ENCODE results near the gene RTF1. TPM values are rescaled to one million over a fixed set of nuclear protein-coding genes. Genes with fewer than 3 reads are reported as not detected.

RTF1 gene
- total RNA-seq, 3 donors from 2014 or later = 26.4 to 50.2 (median 33.1) TPM

GRCh38 chr15:41493205-41493901 is 76.5 kb downstream of the RTF1 start, which contains the start of gene ITPKA:
Gene ITPKA, plus strand, starts transcription at chr15:41493874. Its CDS starts 54 bp downstream, at chr15:41493928.
- intact Hi-C loops (cut with DNase I, micrococcal nuclease) = no loop called here
- Histone ChIP-seq H3K4me3 (peak within 1 kb of the TSS; percentile 34), H3K9me3 (no peaks in the 10 kb centered on the region), H3K36me3 (ENCODE audit: low read depth) (no peaks in the 10 kb centered on the region), H3K4me1 (ENCODE audit: low read depth) (peaks cover 33% of the 10 kb centered on the region)
- peak; percentile 70 for ATAC-seq
- DNase-seq = peak; percentile 93 to 95 (median 94)
- TF ChIP-seq, protein P1, sequence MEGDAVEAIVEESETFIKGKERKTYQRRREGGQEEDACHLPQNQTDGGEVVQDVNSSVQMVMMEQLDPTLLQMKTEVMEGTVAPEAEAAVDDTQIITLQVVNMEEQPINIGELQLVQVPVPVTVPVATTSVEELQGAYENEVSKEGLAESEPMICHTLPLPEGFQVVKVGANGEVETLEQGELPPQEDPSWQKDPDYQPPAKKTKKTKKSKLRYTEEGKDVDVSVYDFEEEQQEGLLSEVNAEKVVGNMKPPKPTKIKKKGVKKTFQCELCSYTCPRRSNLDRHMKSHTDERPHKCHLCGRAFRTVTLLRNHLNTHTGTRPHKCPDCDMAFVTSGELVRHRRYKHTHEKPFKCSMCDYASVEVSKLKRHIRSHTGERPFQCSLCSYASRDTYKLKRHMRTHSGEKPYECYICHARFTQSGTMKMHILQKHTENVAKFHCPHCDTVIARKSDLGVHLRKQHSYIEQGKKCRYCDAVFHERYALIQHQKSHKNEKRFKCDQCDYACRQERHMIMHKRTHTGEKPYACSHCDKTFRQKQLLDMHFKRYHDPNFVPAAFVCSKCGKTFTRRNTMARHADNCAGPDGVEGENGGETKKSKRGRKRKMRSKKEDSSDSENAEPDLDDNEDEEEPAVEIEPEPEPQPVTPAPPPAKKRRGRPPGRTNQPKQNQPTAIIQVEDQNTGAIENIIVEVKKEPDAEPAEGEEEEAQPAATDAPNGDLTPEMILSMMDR (IDR thresholded peaks at IDR 0.05) = no peak

DNA sequence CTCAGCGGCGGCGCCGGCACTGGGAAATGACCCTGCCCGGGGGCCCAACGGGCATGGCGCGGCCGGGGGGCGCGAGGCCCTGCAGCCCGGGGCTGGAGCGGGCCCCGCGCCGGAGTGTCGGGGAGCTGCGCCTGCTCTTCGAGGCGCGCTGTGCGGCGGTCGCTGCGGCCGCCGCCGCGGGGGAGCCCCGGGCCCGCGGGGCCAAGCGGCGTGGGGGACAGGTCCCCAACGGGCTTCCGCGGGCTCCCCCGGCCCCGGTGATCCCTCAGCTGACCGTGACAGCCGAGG is 77.0 kb downstream of the RTF1 start:
- H3K36me3 ChIP-seq (ENCODE audit: low read depth) = no peaks in the 10 kb centered on the region
- peak overlapping the region; percentile 34 for H3K4me3 ChIP-seq
- no peaks in the 10 kb centered on the region for H3K9me3 ChIP-seq
- peaks cover 33% of the 10 kb centered on the region for H3K4me1 ChIP-seq (ENCODE audit: low read depth)
- no peak for ATAC-seq
- TF ChIP-seq, protein P1 (IDR thresholded peaks at IDR 0.05) = no peak
- DNase-seq = peak in 1 of 3 donors; percentile 54
- intact Hi-C loops (cut with DNase I, micrococcal nuclease) = no loop called here

DNA sequence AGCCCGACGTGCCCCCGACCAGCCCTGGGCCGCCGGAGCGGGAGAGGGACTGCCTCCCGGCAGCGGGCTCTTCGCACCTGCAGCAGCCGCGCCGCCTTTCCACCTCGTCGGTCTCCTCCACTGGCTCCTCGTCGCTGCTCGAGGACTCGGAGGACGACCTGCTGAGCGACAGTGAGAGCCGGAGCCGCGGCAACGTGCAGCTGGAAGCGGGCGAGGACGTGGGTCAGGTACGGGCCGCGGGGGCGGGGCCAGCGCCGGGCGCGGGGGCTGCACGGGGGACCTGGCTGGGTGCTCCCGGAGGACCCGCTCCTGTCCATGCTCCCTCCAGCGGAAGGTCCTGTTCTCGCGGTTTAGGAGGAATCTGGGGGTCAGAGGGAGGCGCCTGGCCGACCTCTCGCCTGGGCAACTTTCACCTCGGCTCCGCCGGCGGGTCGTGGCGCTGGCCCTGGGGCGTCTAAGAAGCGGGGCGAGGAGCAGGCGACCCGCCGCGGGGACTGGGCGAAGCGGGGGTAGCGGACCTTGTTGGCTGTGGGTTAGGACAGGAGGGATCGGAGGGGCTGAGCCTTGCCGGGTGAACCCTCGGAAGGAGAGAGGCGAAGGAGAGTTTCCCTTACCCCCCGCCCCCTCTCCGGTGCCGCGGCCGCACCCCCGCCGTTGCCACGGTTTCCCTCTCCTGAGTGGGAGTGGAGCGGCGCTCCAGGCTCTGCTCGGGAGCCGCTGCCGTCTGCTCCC is 77.5 kb downstream of the RTF1 start:
- peak overlapping the region; percentile 34 for H3K4me3 ChIP-seq
- peaks cover 33% of the 10 kb centered on the region for H3K4me1 ChIP-seq (ENCODE audit: low read depth)
- peak; percentile 47 to 71 (median 70) for DNase-seq
- no peaks in the 10 kb centered on the region for H3K9me3 ChIP-seq
- H3K36me3 ChIP-seq (ENCODE audit: low read depth) = no peaks in the 10 kb centered on the region
- ATAC-seq = peak; percentile 4
- TF ChIP-seq, protein P1 (IDR thresholded peaks at IDR 0.05) = peak; percentile 7
- intact Hi-C loops (cut with DNase I, micrococcal nuclease) = no loop called here

DNA sequence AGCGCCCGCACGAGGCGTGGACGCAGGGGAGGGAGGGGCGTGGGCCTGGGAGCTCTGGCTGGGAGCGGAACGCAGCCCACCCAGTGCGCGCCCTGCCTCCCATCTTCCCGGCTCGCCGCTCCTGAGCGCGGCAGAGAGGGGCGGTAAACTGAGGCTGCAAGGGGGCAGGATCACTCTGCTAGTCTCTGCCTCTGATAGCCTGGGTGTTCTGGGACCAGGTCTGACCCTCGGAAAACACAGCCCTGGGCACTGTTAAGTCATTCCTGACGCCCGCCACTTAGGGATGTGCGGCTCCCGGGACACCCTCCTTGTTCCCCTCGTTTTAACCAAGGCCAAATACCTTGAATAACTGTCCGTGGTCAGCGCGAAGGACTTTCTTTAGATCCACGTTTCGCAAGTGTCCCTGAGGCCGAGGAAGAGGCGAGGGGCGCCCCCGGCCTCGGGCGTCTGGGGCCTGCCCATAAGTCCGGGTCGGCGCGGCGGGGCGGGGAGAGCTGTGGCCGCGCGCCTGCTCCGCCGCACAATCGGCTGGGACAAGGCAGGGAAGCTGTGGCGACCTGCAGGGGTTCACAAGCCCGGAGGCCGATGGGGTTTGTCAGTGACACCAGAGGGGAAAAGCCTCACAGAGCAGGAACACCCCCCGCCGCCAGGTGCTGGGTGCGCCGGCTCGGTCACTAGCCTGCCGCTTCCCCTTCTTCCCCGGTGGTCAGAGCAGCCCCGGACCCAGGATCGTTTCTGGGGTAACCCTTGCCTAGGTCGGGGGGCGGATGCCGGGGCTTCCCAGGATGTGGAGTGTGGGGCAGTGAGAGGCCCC is 78.2 kb downstream of the RTF1 start:
- Histone ChIP-seq H3K4me3 (peak overlapping the region; percentile 34), H3K36me3 (ENCODE audit: low read depth) (no peaks in the 10 kb centered on the region), H3K4me1 (ENCODE audit: low read depth) (peaks cover 33% of the 10 kb centered on the region), H3K9me3 (no peaks in the 10 kb centered on the region)
- intact Hi-C loops (cut with DNase I, micrococcal nuclease) = no loop called here
- ATAC-seq (peak; percentile 21), DNase-seq (peak in 2 of 3 donors; percentile 45 to 51)
- TF ChIP-seq, protein P1 (IDR thresholded peaks at IDR 0.05) = no peak

DNA sequence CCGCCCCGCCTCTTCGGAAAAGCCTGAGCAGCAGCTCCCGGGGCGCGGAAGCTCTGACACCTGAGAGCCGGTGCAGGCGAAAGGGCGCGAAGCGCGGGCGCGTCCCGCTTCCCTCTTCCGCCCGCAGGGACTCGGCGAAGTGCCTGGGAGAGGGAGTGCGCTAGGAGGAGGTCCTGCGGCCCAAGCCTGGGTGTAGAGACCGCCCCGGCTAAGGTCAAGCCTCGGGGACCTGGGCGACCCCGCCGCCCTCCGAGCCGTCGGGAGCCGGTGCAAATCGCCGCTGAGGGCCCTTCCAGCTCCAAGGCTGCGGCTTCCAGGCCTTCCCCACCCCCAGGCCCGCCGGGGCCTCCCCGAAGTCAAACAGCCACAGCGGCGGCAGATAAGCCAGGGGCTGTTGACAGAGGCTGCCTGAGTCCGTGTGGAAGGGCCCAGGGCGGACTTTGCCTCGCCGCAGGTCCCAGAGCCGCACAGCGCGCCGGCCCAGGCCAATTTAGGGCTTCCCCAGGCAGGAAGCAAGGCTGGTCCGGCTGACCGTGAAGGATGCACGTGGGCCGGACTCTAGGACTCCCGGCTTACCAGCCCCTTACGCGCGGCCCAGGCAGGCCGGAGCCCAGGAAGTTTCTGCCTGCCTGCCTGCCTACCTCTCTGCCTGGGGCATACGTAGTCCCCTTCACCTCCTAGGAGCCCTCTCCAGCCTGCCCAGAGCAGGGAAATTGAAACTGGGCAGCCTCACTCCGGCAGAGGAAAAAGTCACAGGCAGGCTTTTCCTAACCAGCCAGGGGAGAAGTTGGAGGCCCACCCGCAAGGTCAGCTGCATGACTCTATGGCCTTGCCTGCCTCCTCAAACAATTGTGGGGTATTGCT is 79.1 kb downstream of the RTF1 start:
- peak; percentile 77 to 90 (median 86) for DNase-seq
- ATAC-seq = peak; percentile 71
- no peak overlapping the region for H3K4me3 ChIP-seq
- peaks cover 33% of the 10 kb centered on the region for H3K4me1 ChIP-seq (ENCODE audit: low read depth)
- TF ChIP-seq, protein P1 (IDR thresholded peaks at IDR 0.05) = no peak
- intact Hi-C loops (cut with DNase I, micrococcal nuclease) = no loop called here
- H3K9me3 ChIP-seq = no peaks in the 10 kb centered on the region
- H3K36me3 ChIP-seq (ENCODE audit: low read depth) = no peaks in the 10 kb centered on the region
